Choroid plexus epithelial cell (primary cell): ENCODE measurements around the gene COX17.
A peak's percentile ranks its signal among the peaks of the same experiment; 100 is the strongest.

Experiments
- DNase-seq: peaks from one replicate; pipeline ENCODE4 v3.0.0-alpha.2; 2010; ENCODE audit warnings: low read depth
- H3K4me3 ChIP-seq: 2 replicates; pipeline ENCODE4 v1.5.1; 2011; ENCODE audit warnings: low read depth, mild to moderate bottlenecking, control low read depth, low read length, moderate library complexity
- TF ChIP-seq, protein P1 (sequence below): conservative IDR thresholded peaks from 2 replicates; pipeline ENCODE4 v1.5.1; 2011; ENCODE audit warnings: low read depth, mild to moderate bottlenecking, control low read depth, inconsistent platforms, low read length, moderate library complexity

COX17 gene

DNA sequence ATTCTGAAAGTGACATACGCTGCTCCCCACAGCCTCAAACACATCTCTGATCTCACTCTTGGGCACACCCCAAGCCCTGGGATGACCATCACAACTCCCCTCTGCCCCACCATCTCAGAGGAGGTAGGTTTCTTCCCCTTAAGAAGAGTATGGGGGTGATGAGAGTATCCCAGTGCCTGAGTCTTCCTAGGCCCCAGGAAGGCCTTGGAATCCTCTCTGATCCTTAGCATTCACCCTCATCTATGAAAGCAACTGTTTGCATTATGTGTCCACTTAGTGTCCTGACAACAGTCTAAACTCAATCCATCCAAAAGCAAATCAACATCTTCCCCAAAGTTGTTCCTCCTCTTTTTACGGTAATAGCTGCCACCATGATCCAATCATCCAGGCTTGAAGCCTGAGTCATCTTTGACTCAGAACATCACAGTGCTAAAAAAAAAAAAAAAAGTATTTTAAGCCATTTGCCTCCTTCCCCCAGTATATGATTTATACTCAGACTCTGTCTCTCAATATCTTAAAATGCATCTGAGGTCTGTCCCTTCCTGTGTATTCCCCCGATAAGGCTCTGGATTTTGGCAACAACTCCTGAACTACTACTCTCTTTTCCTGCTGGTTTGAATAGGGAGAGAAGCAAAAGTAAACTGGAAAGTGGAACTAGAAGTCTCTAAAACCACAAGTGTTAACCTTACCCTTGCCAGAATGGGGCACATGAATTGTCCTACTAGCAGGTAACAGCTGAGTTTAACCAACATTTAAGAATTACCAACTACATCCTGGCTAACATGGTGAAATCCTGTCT is 39.3 kb downstream of the COX17 start:
- H3K4me3 ChIP-seq, result no peak overlapping the region
- DNase-seq, result peak; percentile 80
- TF ChIP-seq, protein P1, sequence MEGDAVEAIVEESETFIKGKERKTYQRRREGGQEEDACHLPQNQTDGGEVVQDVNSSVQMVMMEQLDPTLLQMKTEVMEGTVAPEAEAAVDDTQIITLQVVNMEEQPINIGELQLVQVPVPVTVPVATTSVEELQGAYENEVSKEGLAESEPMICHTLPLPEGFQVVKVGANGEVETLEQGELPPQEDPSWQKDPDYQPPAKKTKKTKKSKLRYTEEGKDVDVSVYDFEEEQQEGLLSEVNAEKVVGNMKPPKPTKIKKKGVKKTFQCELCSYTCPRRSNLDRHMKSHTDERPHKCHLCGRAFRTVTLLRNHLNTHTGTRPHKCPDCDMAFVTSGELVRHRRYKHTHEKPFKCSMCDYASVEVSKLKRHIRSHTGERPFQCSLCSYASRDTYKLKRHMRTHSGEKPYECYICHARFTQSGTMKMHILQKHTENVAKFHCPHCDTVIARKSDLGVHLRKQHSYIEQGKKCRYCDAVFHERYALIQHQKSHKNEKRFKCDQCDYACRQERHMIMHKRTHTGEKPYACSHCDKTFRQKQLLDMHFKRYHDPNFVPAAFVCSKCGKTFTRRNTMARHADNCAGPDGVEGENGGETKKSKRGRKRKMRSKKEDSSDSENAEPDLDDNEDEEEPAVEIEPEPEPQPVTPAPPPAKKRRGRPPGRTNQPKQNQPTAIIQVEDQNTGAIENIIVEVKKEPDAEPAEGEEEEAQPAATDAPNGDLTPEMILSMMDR, result no peak

DNA sequence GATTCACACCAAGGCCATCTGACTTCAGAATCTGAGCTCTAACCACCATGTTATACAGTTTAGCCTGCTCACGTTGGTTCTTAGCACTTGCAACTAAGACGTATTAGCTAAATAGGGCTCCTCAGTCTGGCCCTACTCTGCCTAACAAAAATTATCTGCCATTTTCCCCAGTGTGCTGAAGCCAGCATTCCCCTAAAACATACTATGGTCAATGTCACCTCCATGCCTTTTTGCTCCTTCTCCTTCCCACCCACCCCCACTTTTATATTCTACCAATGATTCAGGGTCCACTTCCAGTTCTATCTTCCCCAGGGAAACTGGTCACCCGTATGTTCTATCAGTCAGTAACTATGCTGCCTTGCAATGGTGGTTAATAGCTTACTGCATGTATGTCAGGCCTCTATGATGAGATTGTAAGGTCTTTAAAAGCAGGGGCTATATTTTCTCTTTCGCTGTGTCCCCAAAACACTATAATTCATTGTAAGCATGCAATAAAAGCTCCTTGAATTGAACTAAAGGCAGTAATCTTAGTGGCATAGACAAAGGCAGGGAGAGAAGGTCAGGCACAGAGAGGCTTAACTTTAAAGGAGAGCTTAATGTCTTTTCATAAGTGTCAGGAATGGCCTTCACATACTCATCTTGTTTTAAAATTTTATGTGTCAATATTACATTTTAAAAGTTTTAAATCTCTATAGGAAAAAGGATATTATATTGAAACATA is 40.2 kb downstream of the COX17 start:
- no peak overlapping the region for H3K4me3 ChIP-seq
- TF ChIP-seq, protein P1, result no peak
- DNase-seq, result no peak

DNA sequence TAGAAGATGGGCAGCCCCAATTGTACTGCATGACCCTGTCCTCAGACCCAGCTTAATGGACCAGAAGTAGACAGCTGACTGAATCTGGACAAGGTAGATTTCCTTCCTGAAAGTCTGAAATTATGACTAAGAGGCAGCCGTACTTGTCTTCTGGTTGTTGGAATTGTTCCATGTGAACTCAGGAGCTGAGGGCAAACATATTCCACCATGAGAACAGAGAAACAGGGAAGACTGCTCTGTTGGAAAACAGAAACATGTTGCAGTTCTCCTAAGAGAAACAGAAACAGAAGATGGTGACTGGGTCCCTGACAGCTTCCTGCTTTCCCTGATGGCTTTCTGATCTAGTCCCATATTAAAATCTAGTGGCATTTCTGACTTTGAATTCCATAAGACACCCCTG is 41.0 kb downstream of the COX17 start:
- DNase-seq, result peak; percentile 62
- TF ChIP-seq, protein P1, result no peak
- no peak overlapping the region for H3K4me3 ChIP-seq

DNA sequence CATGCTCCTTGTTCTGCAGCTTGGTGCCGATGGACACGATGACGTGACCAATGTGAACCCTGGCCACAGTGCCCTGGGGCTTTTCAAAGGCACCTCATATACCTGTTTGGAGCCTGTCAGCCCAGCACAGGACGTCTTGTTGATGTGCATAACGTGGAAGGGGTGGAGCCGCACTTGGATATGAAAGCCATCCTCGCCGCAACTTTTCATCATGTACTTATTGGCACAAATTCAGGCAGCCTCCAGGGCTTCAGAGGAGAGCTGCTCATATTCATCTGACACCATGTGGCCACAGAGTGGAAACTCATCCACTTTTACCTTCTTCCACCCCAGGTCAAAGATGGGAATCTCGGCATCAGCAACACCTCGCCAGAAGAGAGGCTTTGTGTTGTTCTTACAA is 41.5 kb downstream of the COX17 start:
- no peak overlapping the region for H3K4me3 ChIP-seq
- no peak for DNase-seq
- TF ChIP-seq, protein P1, result peak; percentile 8

DNA sequence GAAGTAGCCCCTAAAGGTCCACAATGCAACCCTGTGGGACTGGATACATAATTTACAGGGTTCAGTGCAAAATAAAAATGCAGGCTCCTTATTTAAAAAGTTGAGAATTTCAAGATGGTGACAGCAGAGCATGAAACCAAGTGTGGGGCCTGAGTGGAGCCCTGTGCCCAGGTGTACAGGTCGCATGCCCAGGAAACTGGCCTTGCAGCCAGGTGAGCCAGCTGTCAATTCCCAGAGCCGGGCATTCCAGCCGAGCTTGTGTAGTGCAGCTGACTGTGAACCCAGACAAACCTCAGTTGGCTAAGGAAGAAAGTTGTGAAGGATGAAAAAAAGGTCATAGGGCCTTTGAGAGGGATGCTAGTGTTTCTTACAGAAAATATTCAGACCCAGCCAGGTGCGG is 44.4 kb downstream of the COX17 start:
- DNase-seq, result no peak
- H3K4me3 ChIP-seq, result no peak overlapping the region
- TF ChIP-seq, protein P1, result no peak

DNA sequence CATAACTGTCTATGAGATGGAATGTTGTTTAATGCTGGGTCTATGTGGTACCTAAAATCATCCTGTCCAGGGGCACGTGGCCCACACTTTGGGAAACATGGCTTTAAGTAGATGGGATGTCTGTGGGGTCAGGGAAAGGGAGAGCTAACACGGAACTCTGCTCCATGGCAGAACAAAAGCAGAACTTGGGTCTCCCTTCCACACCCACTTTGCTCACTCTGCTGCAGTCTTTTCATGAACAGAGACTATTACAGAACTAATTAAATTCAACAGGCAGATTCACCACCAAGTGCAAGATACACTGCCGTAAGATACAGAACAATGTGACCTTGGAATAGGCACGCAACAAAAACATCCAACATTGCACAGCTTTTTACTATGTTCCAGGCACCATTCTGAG is 45.0 kb downstream of the COX17 start:
- no peak for DNase-seq
- H3K4me3 ChIP-seq, result no peak overlapping the region
- TF ChIP-seq, protein P1, result no peak
